ENCODE results near the gene FAM163A.

DNA sequence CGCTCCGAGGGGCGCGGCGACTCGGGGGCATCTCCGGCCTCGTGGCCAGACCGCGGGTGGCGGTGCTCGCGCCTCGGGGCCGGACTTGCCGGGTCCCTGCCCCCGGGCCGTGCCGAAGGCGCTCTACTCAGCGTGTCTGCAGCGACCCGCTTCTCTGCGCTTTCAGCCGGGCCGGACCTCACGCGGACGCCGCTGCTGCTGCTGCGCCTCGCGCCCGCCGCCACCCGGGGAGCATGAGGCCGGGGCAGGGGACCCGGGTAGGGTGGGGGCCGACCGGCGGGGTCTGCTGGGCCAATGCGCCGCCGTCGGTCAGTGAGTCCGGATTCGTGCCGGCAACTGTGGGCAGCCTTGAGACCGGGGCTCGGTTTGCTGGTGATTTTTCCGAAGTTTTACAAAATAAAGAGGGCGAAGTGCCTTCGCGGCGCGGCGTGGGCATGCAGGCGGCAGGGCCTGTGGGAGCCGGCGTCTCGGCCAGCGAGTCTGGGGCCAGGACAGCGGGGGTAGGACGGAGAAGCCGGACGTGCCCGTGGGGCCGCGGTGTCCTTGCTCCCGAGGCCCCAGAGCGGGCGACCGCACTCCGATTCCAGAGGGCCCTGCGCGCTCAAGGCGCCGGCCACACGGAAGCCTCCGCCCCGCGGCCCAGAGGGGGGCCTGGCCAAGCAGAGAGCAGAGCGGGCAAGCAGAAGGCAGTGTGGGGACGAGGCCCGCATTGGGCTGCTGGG is 749 bp downstream of the FAM163A start:
- TF ChIP-seq THAP12 (CRISPR knock-in tag; IDR thresholded peaks at IDR 0.05) (no peak), TCF7L2 (IDR thresholded peaks at IDR 0.05; ENCODE audit: low read depth, low read length) (no peak), ZFP36 (IDR thresholded peaks at IDR 0.05; ENCODE audit: low read depth, low read length, partially characterized antibody) (no peak), SRF (CRISPR knock-in tag; IDR thresholded peaks at IDR 0.05) (no peak), RCOR1 (IDR thresholded peaks at IDR 0.05; ENCODE audit: borderline replicate concordance in 1 of 2, low read depth in 2 of 2, low read length in 2 of 2) (no peak), NBN (IDR thresholded peaks at IDR 0.05; ENCODE audit: low read depth) (no peak), CTCF (IDR thresholded peaks at IDR 0.05 in 2 of 3, conservative IDR thresholded peaks at IDR 0.05 in 1 of 3; ENCODE audit: insufficient read depth in 2 of 3, low read depth in 1 of 3, low read length in 3 of 3) (no peak), HDAC6 (IDR thresholded peaks at IDR 0.05; ENCODE audit: low read depth, low read length) (no peak), NFE2L1 (tag; IDR thresholded peaks at IDR 0.05; ENCODE audit: borderline replicate concordance, low read depth) (no peak)
- TF ChIP-seq, protein P1, sequence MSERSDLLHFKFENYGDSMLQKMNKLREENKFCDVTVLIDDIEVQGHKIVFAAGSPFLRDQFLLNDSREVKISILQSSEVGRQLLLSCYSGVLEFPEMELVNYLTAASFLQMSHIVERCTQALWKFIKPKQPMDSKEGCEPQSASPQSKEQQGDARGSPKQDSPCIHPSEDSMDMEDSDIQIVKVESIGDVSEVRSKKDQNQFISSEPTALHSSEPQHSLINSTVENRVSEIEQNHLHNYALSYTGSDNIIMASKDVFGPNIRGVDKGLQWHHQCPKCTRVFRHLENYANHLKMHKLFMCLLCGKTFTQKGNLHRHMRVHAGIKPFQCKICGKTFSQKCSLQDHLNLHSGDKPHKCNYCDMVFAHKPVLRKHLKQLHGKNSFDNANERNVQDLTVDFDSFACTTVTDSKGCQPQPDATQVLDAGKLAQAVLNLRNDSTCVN (CRISPR knock-in tag; IDR thresholded peaks at IDR 0.05), result no peak
- TF ChIP-seq, protein P2, sequence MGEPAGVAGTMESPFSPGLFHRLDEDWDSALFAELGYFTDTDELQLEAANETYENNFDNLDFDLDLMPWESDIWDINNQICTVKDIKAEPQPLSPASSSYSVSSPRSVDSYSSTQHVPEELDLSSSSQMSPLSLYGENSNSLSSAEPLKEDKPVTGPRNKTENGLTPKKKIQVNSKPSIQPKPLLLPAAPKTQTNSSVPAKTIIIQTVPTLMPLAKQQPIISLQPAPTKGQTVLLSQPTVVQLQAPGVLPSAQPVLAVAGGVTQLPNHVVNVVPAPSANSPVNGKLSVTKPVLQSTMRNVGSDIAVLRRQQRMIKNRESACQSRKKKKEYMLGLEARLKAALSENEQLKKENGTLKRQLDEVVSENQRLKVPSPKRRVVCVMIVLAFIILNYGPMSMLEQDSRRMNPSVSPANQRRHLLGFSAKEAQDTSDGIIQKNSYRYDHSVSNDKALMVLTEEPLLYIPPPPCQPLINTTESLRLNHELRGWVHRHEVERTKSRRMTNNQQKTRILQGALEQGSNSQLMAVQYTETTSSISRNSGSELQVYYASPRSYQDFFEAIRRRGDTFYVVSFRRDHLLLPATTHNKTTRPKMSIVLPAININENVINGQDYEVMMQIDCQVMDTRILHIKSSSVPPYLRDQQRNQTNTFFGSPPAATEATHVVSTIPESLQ (CRISPR knock-in tag; IDR thresholded peaks at IDR 0.05), result no peak
- TF ChIP-seq, protein P3, sequence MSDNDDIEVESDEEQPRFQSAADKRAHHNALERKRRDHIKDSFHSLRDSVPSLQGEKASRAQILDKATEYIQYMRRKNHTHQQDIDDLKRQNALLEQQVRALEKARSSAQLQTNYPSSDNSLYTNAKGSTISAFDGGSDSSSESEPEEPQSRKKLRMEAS (CRISPR knock-in tag; IDR thresholded peaks at IDR 0.05), result no peak
